Neuron (in vitro differentiated cells): Measurements from ENCODE around the gene SLC22A1.

Experiments used
- H2AFZ ChIP-seq: one replicate; pipeline ENCODE4 v1.6.1; 2013; ENCODE audit warnings: low read depth, mild to moderate bottlenecking, inconsistent platforms, low read length, moderate library complexity
- H3K27me3 ChIP-seq: one replicate; pipeline ENCODE4 v1.6.1; 2013; ENCODE audit warnings: low read length; ENCODE audit not compliant: insufficient read depth
- H3K36me3 ChIP-seq: one replicate; pipeline ENCODE4 v1.6.1; 2013; ENCODE audit warnings: low read length; ENCODE audit not compliant: insufficient read depth
- H3K4me1 ChIP-seq: one replicate; pipeline ENCODE4 v1.6.1; 2013; ENCODE audit warnings: low read length; ENCODE audit not compliant: insufficient read depth
- H3K4me3 ChIP-seq: 2 replicates; pipeline ENCODE4 v1.5.1; 2013; ENCODE audit warnings: mild to moderate bottlenecking, low read length, moderate library complexity
- H3K9me3 ChIP-seq: one replicate; pipeline ENCODE4 v1.6.1; 2013; ENCODE audit warnings: low read length

SLC22A1 gene

GRCh38 chr6:160121558-160121957 lies at the start of gene SLC22A1:
SLC22A1 (plus strand) TSS chr6:160121815; CDS start chr6:160121936, 121 bp downstream.
- H2AFZ ChIP-seq, result no peak within 1 kb of the TSS
- H3K4me1 ChIP-seq, result peaks cover 16% of the 10 kb centered on the region
- peaks cover 15% of the 10 kb centered on the region for H3K9me3 ChIP-seq
- no peaks in the 10 kb centered on the region for H3K27me3 ChIP-seq
- H3K36me3 ChIP-seq, result no peaks in the 10 kb centered on the region
- H3K4me3 ChIP-seq, result no peak within 1 kb of the TSS

GRCh38 chr6:160073272-160073671 lies 48.3 kb upstream of the SLC22A1 start:
- peaks cover 93% of the 10 kb centered on the region for H3K36me3 ChIP-seq
- H2AFZ ChIP-seq, result no peak overlapping the region

GRCh38 chr6:160076009-160076408 lies 45.6 kb upstream of the SLC22A1 start:
- Histone ChIP-seq H3K4me1 (no peaks in the 10 kb centered on the region), H3K4me3 (no peak overlapping the region), H3K9me3 (peaks cover 3% of the 10 kb centered on the region), H2AFZ (no peak overlapping the region), H3K27me3 (no peaks in the 10 kb centered on the region), H3K36me3 (peaks cover 90% of the 10 kb centered on the region)

More at GRCh38 chr6:160073272-160073671, 48.3 kb upstream of the SLC22A1 start:
- Histone ChIP-seq H3K4me1 (no peaks in the 10 kb centered on the region), H3K4me3 (no peak overlapping the region), H3K27me3 (no peaks in the 10 kb centered on the region), H3K9me3 (no peaks in the 10 kb centered on the region)

GRCh38 chr6:160077024-160077423 lies 44.6 kb upstream of the SLC22A1 start:
- H3K4me1 ChIP-seq, result no peaks in the 10 kb centered on the region
- H3K36me3 ChIP-seq, result peaks cover 89% of the 10 kb centered on the region
- H3K27me3 ChIP-seq, result no peaks in the 10 kb centered on the region
- H2AFZ ChIP-seq, result no peak overlapping the region
- no peak overlapping the region for H3K4me3 ChIP-seq
- H3K9me3 ChIP-seq, result peaks cover 3% of the 10 kb centered on the region

- Histone ChIP-seq H3K4me1 (no peaks in the 10 kb centered on the region), H3K36me3 (peaks cover 86% of the 10 kb centered on the region), H2AFZ (no peak overlapping the region), H3K4me3 (no peak overlapping the region), H3K9me3 (peaks cover 3% of the 10 kb centered on the region), H3K27me3 (no peaks in the 10 kb centered on the region)
Observed at GRCh38 chr6:160077526-160077925, 44.1 kb upstream of the SLC22A1 start.

- Histone ChIP-seq H3K9me3 (peaks cover 3% of the 10 kb centered on the region), H3K4me1 (no peaks in the 10 kb centered on the region), H3K36me3 (peaks cover 81% of the 10 kb centered on the region), H3K4me3 (no peak overlapping the region), H2AFZ (no peak overlapping the region), H3K27me3 (no peaks in the 10 kb centered on the region)
Observed at GRCh38 chr6:160078883-160079685, 42.5 kb upstream of the SLC22A1 start.

GRCh38 chr6:160079686-160080043 lies 42.0 kb upstream of the SLC22A1 start:
- no peaks in the 10 kb centered on the region for H3K4me1 ChIP-seq
- no peaks in the 10 kb centered on the region for H3K27me3 ChIP-seq
- H3K36me3 ChIP-seq, result peaks cover 83% of the 10 kb centered on the region
- H3K9me3 ChIP-seq, result peaks cover 3% of the 10 kb centered on the region
- H2AFZ ChIP-seq, result no peak overlapping the region
- no peak overlapping the region for H3K4me3 ChIP-seq

GRCh38 chr6:160080097-160080496 lies 41.5 kb upstream of the SLC22A1 start:
- no peak overlapping the region for H3K4me3 ChIP-seq
- H2AFZ ChIP-seq, result no peak overlapping the region
- H3K36me3 ChIP-seq, result peaks cover 83% of the 10 kb centered on the region
- H3K27me3 ChIP-seq, result no peaks in the 10 kb centered on the region
- H3K4me1 ChIP-seq, result no peaks in the 10 kb centered on the region
- H3K9me3 ChIP-seq, result peaks cover 3% of the 10 kb centered on the region

- H2AFZ ChIP-seq, result no peak overlapping the region
- no peaks in the 10 kb centered on the region for H3K4me1 ChIP-seq
- H3K27me3 ChIP-seq, result no peaks in the 10 kb centered on the region
- peaks cover 3% of the 10 kb centered on the region for H3K9me3 ChIP-seq
- H3K36me3 ChIP-seq, result peaks cover 83% of the 10 kb centered on the region
- no peak overlapping the region for H3K4me3 ChIP-seq
Observed at GRCh38 chr6:160081398-160081797, 40.2 kb upstream of the SLC22A1 start.

GRCh38 chr6:160082627-160083026 lies 39.0 kb upstream of the SLC22A1 start:
- peaks cover 81% of the 10 kb centered on the region for H3K36me3 ChIP-seq
- H3K9me3 ChIP-seq, result peaks cover 3% of the 10 kb centered on the region
- H2AFZ ChIP-seq, result no peak overlapping the region
- no peak overlapping the region for H3K4me3 ChIP-seq
- no peaks in the 10 kb centered on the region for H3K4me1 ChIP-seq
- H3K27me3 ChIP-seq, result no peaks in the 10 kb centered on the region

GRCh38 chr6:160084198-160084776 lies 37.3 kb upstream of the SLC22A1 start:
- Histone ChIP-seq H3K36me3 (peaks cover 79% of the 10 kb centered on the region), H3K4me1 (no peaks in the 10 kb centered on the region), H2AFZ (no peak overlapping the region), H3K27me3 (no peaks in the 10 kb centered on the region), H3K4me3 (no peak overlapping the region), H3K9me3 (peaks cover 2% of the 10 kb centered on the region)

GRCh38 chr6:160085226-160085625 lies 36.4 kb upstream of the SLC22A1 start:
- Histone ChIP-seq H3K36me3 (peaks cover 79% of the 10 kb centered on the region), H3K27me3 (no peaks in the 10 kb centered on the region), H3K9me3 (no peaks in the 10 kb centered on the region), H2AFZ (no peak overlapping the region), H3K4me3 (no peak overlapping the region), H3K4me1 (no peaks in the 10 kb centered on the region)

GRCh38 chr6:160085713-160086505 lies 35.7 kb upstream of the SLC22A1 start:
- peaks cover 81% of the 10 kb centered on the region for H3K36me3 ChIP-seq
- no peaks in the 10 kb centered on the region for H3K9me3 ChIP-seq
- no peaks in the 10 kb centered on the region for H3K27me3 ChIP-seq

More at GRCh38 chr6:160085713-160086505, 35.7 kb upstream of the SLC22A1 start:
- no peak overlapping the region for H2AFZ ChIP-seq
- no peaks in the 10 kb centered on the region for H3K4me1 ChIP-seq
- no peak overlapping the region for H3K4me3 ChIP-seq
